MG63 (cell line): ENCODE results near the gene NXPE3. TPM values are rescaled to one million over a fixed set of nuclear protein-coding genes. Genes with fewer than 3 reads are reported as not detected.

Experiments used
- DNase-seq: peaks from one replicate; pipeline ENCODE4 v3.0.0-alpha.2; 2020
- H3K27me3 ChIP-seq: fragments of 250-450 bp; sonication (Bioruptor Pico); 2 replicates; pipeline ENCODE4 v1.5.1; 2020; ENCODE audit warnings: mild to moderate bottlenecking, moderate library complexity
- H3K36me3 ChIP-seq: fragments of 250-450 bp; sonication (Bioruptor Pico); 2 replicates; pipeline ENCODE4 v1.5.1; 2020; ENCODE audit warnings: mild to moderate bottlenecking, moderate library complexity
- H3K4me3 ChIP-seq: fragments of 250-450 bp; sonication (Bioruptor Pico); 2 replicates; pipeline ENCODE4 v1.5.1; 2020; ENCODE audit warnings: mild to moderate bottlenecking, moderate library complexity
- H3K9me3 ChIP-seq: fragments of 250-450 bp; sonication (Bioruptor Pico); 2 replicates; pipeline ENCODE4 v1.5.1; 2020; ENCODE audit warnings: mild to moderate bottlenecking, moderate library complexity
- total RNA-seq: library from RNA; depleted of rRNA; stranded (reverse); fragments of >200 nt; shearing (Covaris generic); gene quantifications from 2 replicates; pipeline ENCODE4 v1.2.3, GENCODE V29; 2014; ENCODE audit warnings: low replicate concordance; rRNA removed

NXPE3 gene
- total RNA-seq, 1 experiment from 2014 or later, result 7.5 TPM

- no peak overlapping the region for H3K4me3 ChIP-seq
- no peaks in the 10 kb centered on the region for H3K9me3 ChIP-seq
- H3K27me3 ChIP-seq, result no peaks in the 10 kb centered on the region
- no peak for DNase-seq
- H3K36me3 ChIP-seq, result no peaks in the 10 kb centered on the region
Observed at GRCh38 chr3:101870138-101870537, 91.1 kb downstream of the NXPE3 start.

GRCh38 chr3:101873619-101874018, 94.6 kb downstream of the NXPE3 start:
- no peak for DNase-seq
- H3K4me3 ChIP-seq, result no peak overlapping the region
- no peaks in the 10 kb centered on the region for H3K9me3 ChIP-seq
- no peaks in the 10 kb centered on the region for H3K27me3 ChIP-seq
- H3K36me3 ChIP-seq, result no peaks in the 10 kb centered on the region

- Histone ChIP-seq H3K36me3 (no peaks in the 10 kb centered on the region), H3K27me3 (no peaks in the 10 kb centered on the region), H3K9me3 (no peaks in the 10 kb centered on the region), H3K4me3 (no peak overlapping the region)
- DNase-seq, result no peak
Observed at GRCh38 chr3:101876142-101876541, 97.1 kb downstream of the NXPE3 start.

Other genes with a start within 250 kb of the NXPE3 start
- 49.7 and 52.6 TPM in 2 replicates for gene TRMT10C, start 217.3 kb upstream of the NXPE3 start, total RNA-seq
- 127 and 251 TPM in 2 replicates for gene PCNP, start 205.0 kb upstream of the NXPE3 start, total RNA-seq
- gene ZBTB11, start 102.1 kb upstream of the NXPE3 start, total RNA-seq, result 22.0 and 41.2 TPM in 2 replicates
- gene RPL24, start 92.5 kb upstream of the NXPE3 start, total RNA-seq, result 2,355 and 3,485 TPM in 2 replicates
- 9.7 and 11.0 TPM in 2 replicates for gene CEP97, start 54.6 kb upstream of the NXPE3 start, total RNA-seq
- 7.4 and 19.1 TPM in 2 replicates for gene NFKBIZ, start 70.3 kb downstream of the NXPE3 start, total RNA-seq